Mucosa of descending colon (tissue), 3 donors: ENCODE results near the gene SLC25A24. TPM values are rescaled to one million over a fixed set of nuclear protein-coding genes. Genes with fewer than 3 reads are reported as not detected.
"Not testable (repeated sequence)": the region's sequence is repeated elsewhere in the genome, so short reads cannot be mapped to it uniquely, and the experiment has no call there.

Source experiments
- ATAC-seq: fragments of 200-7000 bp; cut with Tn5 transposase; one replicate; pipeline ENCODE4 v1.9.1; 2020; ENCODE audit warnings: mild to moderate bottlenecking, moderate library complexity
- DNase-seq, 3 donors: peaks; one replicate each; pipeline ENCODE4 v3.0.0-alpha.2; 2020
- H3K36me3 ChIP-seq: fragments of 200-600 bp; one replicate; pipeline ENCODE4 v1.8.0; 2021; ENCODE audit warnings: low read depth, mild to moderate bottlenecking
- H3K4me1 ChIP-seq: fragments of 200-600 bp; one replicate; pipeline ENCODE4 v1.8.0; 2021; ENCODE audit warnings: low read depth, mild to moderate bottlenecking
- H3K4me3 ChIP-seq: fragments of 200-600 bp; one replicate; pipeline ENCODE4 v1.8.0; 2021; ENCODE audit warnings: mild to moderate bottlenecking
- H3K9me3 ChIP-seq: fragments of 200-600 bp; one replicate; pipeline ENCODE4 v1.8.0; 2021; ENCODE audit warnings: mild to moderate bottlenecking
- CTCF ChIP-seq: fragments of 200-600 bp; IDR thresholded peaks from one replicate; pipeline ENCODE4 v1.8.0; 2022; ENCODE audit warnings: antibody characterized with exemption, mild to moderate bottlenecking
- intact Hi-C, 2 donors: fragments of 100-400 bp; cut with DNase I in 1 of 2; cut with micrococcal nuclease in 1 of 2; formaldehyde crosslinking; loops; one replicate each; pipeline versions ENCODE4 v1.11.0 to v1.11.1; 2022; cut with DNase I, micrococcal nuclease
- total RNA-seq, 3 donors: library from RNA; stranded (reverse); fragmentation: NEBNext Ultra II Directional in 2 of 3; extraction: Animal tissue kit (Norgen Biotek cat#: 25700) in 2 of 3; gene quantifications; one replicate each; pipeline versions ENCODE4 v1.2.1 to v1.2.4, GENCODE V29; 2021 to 2023
- donor health status: DM: no; HTN: no; CAD: no; lungs with moderate emphysema.
- donor health status: DM: no; HTN: no; CAD: no.
- donor health status: DM: no; HTN: yes; CAD: no.

Gene SLC25A24
- total RNA-seq, 3 donors from 2014 or later = 38.1 to 81.2 (median 66.7) TPM

GRCh38 chr1:108190686-108191416 is 9.3 kb downstream of the SLC25A24 start:
- Histone ChIP-seq H3K4me3 (no peak overlapping the region), H3K36me3 (no peaks in the 10 kb centered on the region), H3K4me1 (no peaks in the 10 kb centered on the region), H3K9me3 (peaks cover 6% of the 10 kb centered on the region)
- TF ChIP-seq CTCF = no peak
- no peak for DNase-seq
- intact Hi-C loops = no loop called here
- ATAC-seq = no peak

- no peak for TF ChIP-seq CTCF
- H3K4me1 ChIP-seq = no peaks in the 10 kb centered on the region
- DNase-seq (no peak), ATAC-seq (no peak)
- H3K9me3 ChIP-seq = peaks cover 6% of the 10 kb centered on the region
- H3K36me3 ChIP-seq = no peaks in the 10 kb centered on the region
- no peak overlapping the region for H3K4me3 ChIP-seq
- intact Hi-C loops = no loop called here
Observed at GRCh38 chr1:108190001-108190634, 10.0 kb downstream of the SLC25A24 start.

- DNase-seq = no peak
- no peak for ATAC-seq
- H3K36me3 ChIP-seq = no peaks in the 10 kb centered on the region
- no peak for TF ChIP-seq CTCF
- H3K9me3 ChIP-seq = peaks cover 6% of the 10 kb centered on the region
- no peak overlapping the region for H3K4me3 ChIP-seq
- no peaks in the 10 kb centered on the region for H3K4me1 ChIP-seq
- intact Hi-C loops = no loop called here
Observed at GRCh38 chr1:108188801-108189200, 11.3 kb downstream of the SLC25A24 start.

- no peak for TF ChIP-seq CTCF
- H3K9me3 ChIP-seq = no peaks in the 10 kb centered on the region
- no peak for DNase-seq
- no peaks in the 10 kb centered on the region for H3K36me3 ChIP-seq
- no peak overlapping the region for H3K4me3 ChIP-seq
- intact Hi-C loops = no loop called here
- H3K4me1 ChIP-seq = peaks cover 2% of the 10 kb centered on the region
- peak; percentile 46 for ATAC-seq
Observed at GRCh38 chr1:108182959-108183700, 17.0 kb downstream of the SLC25A24 start.

GRCh38 chr1:108179018-108179417 is 21.1 kb downstream of the SLC25A24 start:
- ATAC-seq (no peak), DNase-seq (no peak)
- Histone ChIP-seq H3K36me3 (no peaks in the 10 kb centered on the region), H3K4me3 (no peak overlapping the region), H3K4me1 (peaks cover 2% of the 10 kb centered on the region), H3K9me3 (peaks cover 18% of the 10 kb centered on the region)
- intact Hi-C loops = no loop called here
- TF ChIP-seq CTCF = no peak

- ATAC-seq, intact Hi-C loops, H3K4me3 ChIP-seq, H3K4me1 ChIP-seq, H3K36me3 ChIP-seq, H3K9me3 ChIP-seq, DNase-seq: not testable (repeated sequence)
Observed at GRCh38 chr1:108162409-108162808, 37.7 kb downstream of the SLC25A24 start.

GRCh38 chr1:108159951-108160350 is 40.2 kb downstream of the SLC25A24 start:
- H3K4me3 ChIP-seq, DNase-seq, ATAC-seq, H3K36me3 ChIP-seq, H3K4me1 ChIP-seq, H3K9me3 ChIP-seq, intact Hi-C loops: not testable (repeated sequence)
